ENCODE results near the gene USP40.

USP40 gene

GRCh38 chr2:233501198-233502076, 65.1 kb downstream of the USP40 start:
- DNase-seq (ENCODE audit: low read depth in 2 of 3, low spot score in 2 of 3): no peak

GRCh38 chr2:233499928-233500327, 66.7 kb downstream of the USP40 start:
- no peak for DNase-seq (ENCODE audit: low read depth in 2 of 3, low spot score in 2 of 3)

- DNase-seq (ENCODE audit: low read depth in 2 of 3, low spot score in 2 of 3): no peak
Measured at GRCh38 chr2:233498126-233498525, 68.5 kb downstream of the USP40 start.

GRCh38 chr2:233497692-233498091, 68.9 kb downstream of the USP40 start:
- no peak for DNase-seq (ENCODE audit: low read depth in 2 of 3, low spot score in 2 of 3)

- no peak for DNase-seq (ENCODE audit: low read depth in 2 of 3, low spot score in 2 of 3)
Measured at GRCh38 chr2:233495503-233496496, 70.8 kb downstream of the USP40 start.

GRCh38 chr2:233492751-233493150, 73.8 kb downstream of the USP40 start:
- no peak for DNase-seq (ENCODE audit: low read depth in 2 of 3, low spot score in 2 of 3)

- DNase-seq (ENCODE audit: low read depth in 2 of 3, low spot score in 2 of 3): no peak
Measured at GRCh38 chr2:233492078-233492477, 74.5 kb downstream of the USP40 start.

- DNase-seq (ENCODE audit: low read depth in 2 of 3, low spot score in 2 of 3): no peak
Measured at GRCh38 chr2:233491326-233491725, 75.3 kb downstream of the USP40 start.

GRCh38 chr2:233490831-233491230, 75.8 kb downstream of the USP40 start:
- DNase-seq (ENCODE audit: low read depth in 2 of 3, low spot score in 2 of 3): no peak

GRCh38 chr2:233489666-233490065, 76.9 kb downstream of the USP40 start:
- no peak for DNase-seq (ENCODE audit: low read depth in 2 of 3, low spot score in 2 of 3)

GRCh38 chr2:233489143-233489542, 77.4 kb downstream of the USP40 start:
- DNase-seq (ENCODE audit: low read depth in 2 of 3, low spot score in 2 of 3): no peak

- no peak for DNase-seq (ENCODE audit: low read depth in 2 of 3, low spot score in 2 of 3)
Measured at GRCh38 chr2:233487748-233488345, 78.7 kb downstream of the USP40 start.

- no peak for DNase-seq (ENCODE audit: low read depth in 2 of 3, low spot score in 2 of 3)
Measured at GRCh38 chr2:233486778-233487552, 79.6 kb downstream of the USP40 start.

- DNase-seq (ENCODE audit: low read depth in 2 of 3, low spot score in 2 of 3): no peak
Measured at GRCh38 chr2:233486357-233486756, 80.2 kb downstream of the USP40 start.

GRCh38 chr2:233485726-233486125, 80.9 kb downstream of the USP40 start:
- DNase-seq (ENCODE audit: low read depth in 2 of 3, low spot score in 2 of 3): no peak

- DNase-seq (ENCODE audit: low read depth in 2 of 3, low spot score in 2 of 3): no peak
Measured at GRCh38 chr2:233482616-233483015, 84.0 kb downstream of the USP40 start.

- no peak for DNase-seq (ENCODE audit: low read depth in 2 of 3, low spot score in 2 of 3)
Measured at GRCh38 chr2:233481368-233482142, 85.0 kb downstream of the USP40 start.

- no peak for DNase-seq (ENCODE audit: low read depth in 2 of 3, low spot score in 2 of 3)
Measured at GRCh38 chr2:233480490-233481202, 85.9 kb downstream of the USP40 start.

Measured in activated CD8-positive, alpha-beta memory T cell treated with anti-CD3 and anti-CD28 coated beads for 48 hours (primary cell).